Mesothelial cell of epicardium (in vitro differentiated cells): Measurements from ENCODE around the gene PRF1. TPM values are rescaled to one million over a fixed set of nuclear protein-coding genes. Genes with fewer than 3 reads are reported as not detected.

Experiments
- DNase-seq, 2 experiments: peaks; one replicate each; pipeline ENCODE4 v3.0.0; 2021; ENCODE audit warnings: low spot score in 2 of 2; ENCODE audit not compliant: unreplicated experiment in 2 of 2
- H3K27ac Mint-ChIP-seq: 2 replicates; pipeline ENCODE4 v1.8.0; 2021; ENCODE audit warnings: mixed read lengths
- H3K27me3 Mint-ChIP-seq: 2 replicates; pipeline ENCODE4 v1.8.0; 2021; ENCODE audit warnings: low read depth, mixed read lengths
- H3K36me3 Mint-ChIP-seq: 2 replicates; pipeline ENCODE4 v1.8.0; 2021; ENCODE audit warnings: mixed read lengths
- H3K4me1 Mint-ChIP-seq: 2 replicates; pipeline ENCODE4 v1.8.0; 2021; ENCODE audit warnings: mixed read lengths
- H3K4me3 Mint-ChIP-seq: 2 replicates; pipeline ENCODE4 v1.8.0; 2021; ENCODE audit warnings: mild to moderate bottlenecking, moderate library complexity, mixed read lengths
- H3K9me3 Mint-ChIP-seq: 2 replicates; pipeline ENCODE4 v1.8.0; 2021; ENCODE audit warnings: mixed read lengths
- total RNA-seq: library from RNA; stranded (reverse); gene quantifications from 3 replicates; pipeline ENCODE4 v1.2.1, GENCODE V29; 2021
- TF ChIP-seq, protein P1 (sequence below): fragments of 200-600 bp; sonication (generic); IDR thresholded peaks from one replicate; pipeline ENCODE4 v1.5.0; 2021; ENCODE audit warnings: antibody characterized with exemption; ENCODE audit not compliant: unreplicated experiment

The PRF1 gene
- 0.13 to 0.20 TPM in 2 of 3 replicates, not detected in the other for total RNA-seq

DNA sequence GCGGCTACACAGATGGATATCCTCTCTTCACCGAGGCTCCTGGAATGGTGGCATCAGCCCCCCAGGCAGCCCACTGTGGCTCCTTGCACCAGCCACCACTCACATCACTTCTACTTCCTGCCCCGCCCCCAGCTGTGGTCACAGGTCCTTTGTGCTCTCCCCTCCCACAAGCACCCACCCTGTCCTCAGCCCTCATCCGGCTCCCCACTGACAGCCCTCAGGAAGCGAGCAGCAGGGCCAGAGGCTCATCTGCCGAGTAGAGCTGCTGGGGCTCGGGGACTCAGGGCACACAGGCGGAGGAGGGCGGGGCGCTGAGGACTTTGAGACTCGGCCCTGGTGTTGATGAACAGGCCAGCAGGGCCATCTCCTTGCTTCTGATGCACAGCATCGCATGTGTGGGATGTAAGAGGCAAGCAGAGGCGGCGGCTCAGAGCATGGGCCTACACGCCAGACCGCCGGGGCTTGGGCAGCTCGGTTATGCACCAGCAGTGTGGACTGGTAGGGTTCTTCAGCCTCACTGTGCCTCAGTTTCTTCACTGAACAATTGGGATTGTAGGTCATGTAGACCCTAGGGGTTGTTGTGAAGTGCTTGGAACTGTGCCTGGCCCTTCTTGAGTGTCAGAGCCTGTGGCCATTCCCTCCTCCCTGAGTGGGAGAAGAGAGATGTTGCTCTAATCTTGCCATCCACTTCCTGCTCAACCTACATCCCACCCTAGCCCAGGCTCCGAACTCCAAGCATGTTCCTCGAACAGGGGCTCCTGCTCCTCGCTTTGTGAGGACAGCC is at the start of gene PRF1:
PRF1 (minus strand) TSS at position 77 of the 784 bp plus-strand sequence. CDS start 1,839 bp downstream, outside the sequence.
- no peaks in the 10 kb centered on the region for H3K27me3 Mint-ChIP-seq
- TF ChIP-seq, protein P1, sequence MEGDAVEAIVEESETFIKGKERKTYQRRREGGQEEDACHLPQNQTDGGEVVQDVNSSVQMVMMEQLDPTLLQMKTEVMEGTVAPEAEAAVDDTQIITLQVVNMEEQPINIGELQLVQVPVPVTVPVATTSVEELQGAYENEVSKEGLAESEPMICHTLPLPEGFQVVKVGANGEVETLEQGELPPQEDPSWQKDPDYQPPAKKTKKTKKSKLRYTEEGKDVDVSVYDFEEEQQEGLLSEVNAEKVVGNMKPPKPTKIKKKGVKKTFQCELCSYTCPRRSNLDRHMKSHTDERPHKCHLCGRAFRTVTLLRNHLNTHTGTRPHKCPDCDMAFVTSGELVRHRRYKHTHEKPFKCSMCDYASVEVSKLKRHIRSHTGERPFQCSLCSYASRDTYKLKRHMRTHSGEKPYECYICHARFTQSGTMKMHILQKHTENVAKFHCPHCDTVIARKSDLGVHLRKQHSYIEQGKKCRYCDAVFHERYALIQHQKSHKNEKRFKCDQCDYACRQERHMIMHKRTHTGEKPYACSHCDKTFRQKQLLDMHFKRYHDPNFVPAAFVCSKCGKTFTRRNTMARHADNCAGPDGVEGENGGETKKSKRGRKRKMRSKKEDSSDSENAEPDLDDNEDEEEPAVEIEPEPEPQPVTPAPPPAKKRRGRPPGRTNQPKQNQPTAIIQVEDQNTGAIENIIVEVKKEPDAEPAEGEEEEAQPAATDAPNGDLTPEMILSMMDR: no peak
- H3K4me3 Mint-ChIP-seq: no peak within 1 kb of the TSS
- H3K36me3 Mint-ChIP-seq: no peaks in the 10 kb centered on the region
- no peak for DNase-seq
- peaks cover 6% of the 10 kb centered on the region for H3K9me3 Mint-ChIP-seq
- H3K4me1 Mint-ChIP-seq: peaks cover 7% of the 10 kb centered on the region
- no peak within 1 kb of the TSS for H3K27ac Mint-ChIP-seq

DNA sequence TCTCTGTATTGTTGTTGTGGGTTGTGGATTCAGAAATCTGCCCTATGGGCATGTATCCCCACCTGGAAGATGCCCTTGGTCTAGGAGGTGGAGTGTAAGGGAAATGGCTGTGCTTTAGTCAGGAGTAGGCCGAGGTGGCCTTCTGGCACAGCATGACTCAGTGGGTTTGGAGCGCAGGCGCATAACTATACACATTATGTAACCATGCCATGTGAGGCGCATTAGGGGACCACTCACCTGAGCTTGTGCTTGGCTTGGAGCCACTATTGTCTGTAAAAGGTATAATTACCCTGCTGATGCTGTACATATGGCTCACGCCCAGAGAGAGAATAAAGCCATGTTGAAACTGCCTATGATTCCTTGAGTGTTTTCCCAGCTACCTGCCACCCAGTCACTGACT is 49.1 kb upstream of the PRF1 start:
- no peak for DNase-seq
- H3K4me3 Mint-ChIP-seq: no peak overlapping the region
- peaks cover 7% of the 10 kb centered on the region for H3K4me1 Mint-ChIP-seq
- H3K9me3 Mint-ChIP-seq: peaks cover 33% of the 10 kb centered on the region
- no peaks in the 10 kb centered on the region for H3K27me3 Mint-ChIP-seq
- H3K27ac Mint-ChIP-seq: no peak overlapping the region
- TF ChIP-seq, protein P1: no peak
- H3K36me3 Mint-ChIP-seq: no peaks in the 10 kb centered on the region

DNA sequence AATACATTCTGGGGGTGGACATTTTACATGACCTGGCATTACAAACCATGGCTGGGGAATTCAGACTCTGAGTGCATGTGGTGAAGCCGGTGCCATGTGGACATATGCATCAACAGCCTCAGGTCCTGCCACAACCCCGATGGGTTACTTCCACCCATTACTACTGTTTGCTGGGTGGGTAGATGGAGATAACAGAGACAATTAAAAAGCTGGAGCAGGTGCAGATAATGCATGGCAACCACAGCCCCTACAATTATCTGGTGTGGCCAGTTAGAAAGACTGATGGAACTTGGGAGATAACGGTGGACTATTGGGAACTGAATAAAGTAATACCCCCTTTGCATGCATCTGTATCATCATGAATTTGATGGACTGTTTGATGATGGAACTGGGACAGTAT is 48.2 kb upstream of the PRF1 start:
- peaks cover 33% of the 10 kb centered on the region for H3K9me3 Mint-ChIP-seq
- peaks cover 7% of the 10 kb centered on the region for H3K4me1 Mint-ChIP-seq
- H3K27me3 Mint-ChIP-seq: no peaks in the 10 kb centered on the region
- H3K4me3 Mint-ChIP-seq: no peak overlapping the region
- DNase-seq: no peak
- TF ChIP-seq, protein P1: no peak
- no peak overlapping the region for H3K27ac Mint-ChIP-seq
- H3K36me3 Mint-ChIP-seq: no peaks in the 10 kb centered on the region

DNA sequence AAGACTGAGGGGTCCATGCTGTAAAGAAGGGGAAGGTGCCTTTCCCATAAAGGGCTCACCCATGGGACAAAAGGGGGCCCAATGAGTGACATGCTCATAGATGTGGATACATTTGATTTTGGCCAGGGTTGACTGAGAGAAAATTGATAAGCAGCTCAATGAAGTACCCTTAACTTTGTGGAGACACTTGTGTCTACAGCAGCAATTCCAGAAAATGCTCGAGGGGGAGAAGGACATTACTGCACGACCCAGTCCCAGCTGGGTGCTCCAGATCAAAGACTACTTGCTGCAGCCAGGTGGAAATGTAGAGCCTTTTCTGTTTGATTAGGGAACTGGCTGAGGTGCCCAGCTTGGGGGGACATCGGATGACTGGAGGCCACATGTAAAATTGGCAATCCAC is 47.6 kb upstream of the PRF1 start:
- no peak for DNase-seq
- H3K4me1 Mint-ChIP-seq: peaks cover 7% of the 10 kb centered on the region
- no peaks in the 10 kb centered on the region for H3K27me3 Mint-ChIP-seq
- no peak overlapping the region for H3K27ac Mint-ChIP-seq
- TF ChIP-seq, protein P1: no peak
- no peak overlapping the region for H3K4me3 Mint-ChIP-seq
- peaks cover 33% of the 10 kb centered on the region for H3K9me3 Mint-ChIP-seq
- H3K36me3 Mint-ChIP-seq: no peaks in the 10 kb centered on the region

DNA sequence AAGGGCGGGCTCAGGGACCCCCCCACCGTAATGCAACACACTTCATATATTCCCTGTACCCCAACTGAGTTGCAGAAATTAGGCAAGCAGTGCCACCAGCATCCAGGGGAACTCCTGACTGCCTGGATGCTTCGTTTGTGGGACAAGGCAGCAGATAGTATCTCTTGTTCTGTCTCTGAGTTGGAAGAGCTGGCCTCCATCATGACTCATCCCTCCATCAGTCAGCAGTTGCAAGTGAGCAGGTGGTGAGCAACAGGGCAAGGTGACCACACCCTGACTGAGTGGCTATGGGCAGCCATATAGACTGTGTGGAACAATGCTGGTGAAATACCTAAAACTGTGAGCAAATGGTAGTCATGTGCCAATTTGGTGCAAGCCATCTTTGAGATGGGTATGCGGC is 47.0 kb upstream of the PRF1 start:
- TF ChIP-seq, protein P1: no peak
- no peak for DNase-seq
- Mint-ChIP-seq H3K4me1 (peaks cover 7% of the 10 kb centered on the region), H3K9me3 (peaks cover 33% of the 10 kb centered on the region), H3K4me3 (no peak overlapping the region), H3K36me3 (no peaks in the 10 kb centered on the region), H3K27me3 (peaks cover 2% of the 10 kb centered on the region), H3K27ac (no peak overlapping the region)
